HK-2 (cell line): Measurements from ENCODE around the gene EHBP1.

Experiments
- DNase-seq: peaks from one replicate; pipeline ENCODE4 v3.0.0-alpha.2; 2018; ENCODE audit not compliant: unreplicated experiment

The EHBP1 gene

DNA sequence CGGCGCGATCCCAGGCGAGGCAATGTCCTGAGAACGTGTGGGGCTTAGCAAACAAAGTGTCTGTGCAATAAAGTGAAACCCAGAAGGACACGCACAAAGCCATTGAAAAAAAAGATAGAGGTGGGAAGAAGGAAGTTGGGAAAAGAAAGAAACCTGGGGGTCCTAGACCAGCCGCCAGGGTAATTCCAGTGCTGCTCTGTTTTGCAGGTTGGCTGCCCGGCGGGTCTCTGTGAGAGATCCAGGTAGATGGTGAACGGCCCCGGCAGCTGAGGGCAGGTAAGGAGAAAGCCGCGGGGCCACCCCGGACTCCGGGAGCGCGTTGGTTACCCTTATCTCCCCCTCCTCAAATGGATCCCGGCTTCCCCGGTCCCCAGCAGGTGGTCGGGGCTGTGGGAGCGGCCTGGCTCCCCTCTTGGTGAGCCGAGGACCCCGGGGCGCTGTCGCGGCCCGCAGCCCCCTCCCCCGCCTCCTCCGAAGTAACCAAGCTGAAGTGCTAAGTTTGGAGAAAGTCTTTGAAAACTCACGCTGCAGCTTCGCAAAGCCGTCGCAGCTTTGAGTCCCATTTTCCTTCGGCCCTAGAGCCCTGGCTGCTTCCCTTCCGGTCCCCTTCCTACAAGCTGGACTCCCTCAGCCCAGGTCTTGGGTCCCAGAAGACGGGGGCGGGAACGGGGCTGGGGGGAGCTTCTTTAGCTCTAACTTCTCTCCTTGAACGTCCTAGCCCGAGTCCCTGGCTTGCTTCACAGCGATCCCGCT is 345.7 kb downstream of the EHBP1 start:
- no peak for DNase-seq

DNA sequence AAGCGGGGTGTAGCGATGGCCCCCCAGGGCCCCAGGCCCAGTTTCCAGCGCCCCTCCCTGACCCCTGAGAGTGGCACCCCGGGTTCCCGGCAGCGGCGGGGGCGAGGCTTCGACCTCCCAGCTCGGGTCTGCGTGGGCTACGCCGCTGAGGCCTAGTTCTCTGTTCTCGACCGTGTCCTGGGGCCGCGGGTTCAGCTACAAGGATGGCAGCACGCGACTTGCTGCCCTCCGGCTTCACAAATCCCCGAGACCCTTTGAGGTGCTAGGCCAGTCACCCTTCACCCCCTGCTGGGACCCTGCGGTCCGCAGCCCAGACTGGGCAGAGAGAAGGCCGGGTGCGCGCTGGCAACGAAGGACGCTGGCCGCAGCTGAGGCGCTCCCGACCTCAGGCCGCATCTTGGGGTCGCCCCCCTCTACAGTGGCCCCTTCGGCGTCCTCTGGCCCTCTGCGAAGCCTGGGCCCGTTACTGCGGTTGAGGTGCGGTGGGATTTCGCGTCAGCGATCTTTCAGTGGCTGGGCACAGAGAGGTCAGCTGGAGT is 346.4 kb downstream of the EHBP1 start:
- DNase-seq, result no peak

DNA sequence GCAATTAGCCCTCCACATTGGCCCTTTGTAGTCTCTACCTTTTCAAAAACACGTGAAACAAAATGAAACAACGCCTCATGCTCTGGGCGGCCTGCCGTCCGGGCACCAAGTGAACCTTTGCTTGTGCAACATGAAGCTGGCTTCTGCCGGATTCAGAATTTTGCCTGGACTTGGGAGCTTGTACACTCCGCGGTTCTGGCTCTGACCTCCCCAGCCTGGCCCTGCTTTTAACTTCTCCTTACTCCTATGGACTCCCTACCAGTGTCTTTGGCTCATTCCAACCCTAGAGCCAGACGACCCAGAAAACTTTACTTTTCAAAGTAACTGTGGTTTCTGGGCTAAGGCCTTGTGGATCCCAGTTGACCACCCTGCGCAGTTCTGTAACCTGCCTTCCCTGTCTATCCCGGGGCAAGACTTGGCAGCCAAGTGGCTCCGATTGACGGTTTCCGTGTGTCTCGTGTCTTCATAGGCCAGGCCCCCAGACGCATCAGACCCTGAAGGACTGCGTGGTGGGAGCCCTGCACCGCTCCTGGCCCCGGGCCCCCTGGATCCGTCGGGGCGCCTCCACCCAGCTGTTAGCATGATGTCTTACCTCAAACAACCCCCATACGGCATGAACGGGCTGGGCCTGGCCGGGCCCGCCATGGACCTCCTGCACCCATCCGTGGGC is 347.0 kb downstream of the EHBP1 start:
- DNase-seq, result no peak

GRCh38 chr2:63053081-63053888 is 347.8 kb downstream of the EHBP1 start:
- no peak for DNase-seq

- DNase-seq, result no peak
Measured at GRCh38 chr2:63053889-63054602, 348.5 kb downstream of the EHBP1 start.

- DNase-seq, result no peak
Measured at GRCh38 chr2:63054841-63055225, 349.3 kb downstream of the EHBP1 start.

GRCh38 chr2:63055226-63056106 is 350.0 kb downstream of the EHBP1 start:
- no peak for DNase-seq

DNA sequence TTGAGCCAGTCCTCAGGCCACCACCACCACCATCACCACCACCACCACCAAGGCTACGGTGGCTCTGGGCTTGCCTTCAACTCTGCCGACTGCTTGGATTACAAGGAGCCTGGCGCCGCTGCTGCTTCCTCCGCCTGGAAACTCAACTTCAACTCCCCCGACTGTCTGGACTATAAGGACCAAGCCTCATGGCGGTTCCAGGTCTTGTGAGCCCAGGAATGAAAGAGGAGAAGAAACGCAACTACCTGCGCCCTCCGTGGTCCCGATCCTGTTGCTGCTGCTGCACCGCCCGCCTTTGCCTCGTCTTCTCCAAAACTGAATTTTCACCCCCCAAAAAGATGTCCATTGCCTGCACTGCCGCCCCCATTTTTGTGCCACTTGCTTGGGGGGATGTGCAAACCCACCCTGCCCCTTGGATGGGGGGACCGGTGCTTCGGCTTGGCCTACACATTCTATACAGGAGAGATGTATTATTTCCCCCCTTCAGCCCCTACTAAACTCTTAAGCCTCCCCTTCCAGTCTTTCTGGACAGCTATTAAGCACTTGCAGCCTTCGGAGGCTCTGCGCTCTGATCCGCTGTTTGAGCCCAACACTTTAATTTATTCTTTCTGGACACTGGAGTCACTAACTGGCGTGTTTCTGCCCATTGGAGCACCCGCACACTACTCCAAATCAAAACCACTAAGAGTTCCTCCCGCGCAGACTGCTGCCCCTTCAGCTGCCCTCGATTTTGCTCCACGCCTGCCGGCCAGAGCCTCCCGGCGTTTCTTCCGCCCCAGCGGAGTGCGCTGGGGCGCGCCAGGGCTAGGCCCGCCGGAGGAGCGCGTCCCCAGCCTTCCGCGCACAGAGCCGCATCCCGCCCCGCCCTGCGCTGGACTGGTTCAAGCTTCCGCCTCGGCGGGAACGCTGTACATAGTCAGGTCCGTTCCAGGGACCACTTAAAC is 350.9 kb downstream of the EHBP1 start:
- DNase-seq, result no peak

DNA sequence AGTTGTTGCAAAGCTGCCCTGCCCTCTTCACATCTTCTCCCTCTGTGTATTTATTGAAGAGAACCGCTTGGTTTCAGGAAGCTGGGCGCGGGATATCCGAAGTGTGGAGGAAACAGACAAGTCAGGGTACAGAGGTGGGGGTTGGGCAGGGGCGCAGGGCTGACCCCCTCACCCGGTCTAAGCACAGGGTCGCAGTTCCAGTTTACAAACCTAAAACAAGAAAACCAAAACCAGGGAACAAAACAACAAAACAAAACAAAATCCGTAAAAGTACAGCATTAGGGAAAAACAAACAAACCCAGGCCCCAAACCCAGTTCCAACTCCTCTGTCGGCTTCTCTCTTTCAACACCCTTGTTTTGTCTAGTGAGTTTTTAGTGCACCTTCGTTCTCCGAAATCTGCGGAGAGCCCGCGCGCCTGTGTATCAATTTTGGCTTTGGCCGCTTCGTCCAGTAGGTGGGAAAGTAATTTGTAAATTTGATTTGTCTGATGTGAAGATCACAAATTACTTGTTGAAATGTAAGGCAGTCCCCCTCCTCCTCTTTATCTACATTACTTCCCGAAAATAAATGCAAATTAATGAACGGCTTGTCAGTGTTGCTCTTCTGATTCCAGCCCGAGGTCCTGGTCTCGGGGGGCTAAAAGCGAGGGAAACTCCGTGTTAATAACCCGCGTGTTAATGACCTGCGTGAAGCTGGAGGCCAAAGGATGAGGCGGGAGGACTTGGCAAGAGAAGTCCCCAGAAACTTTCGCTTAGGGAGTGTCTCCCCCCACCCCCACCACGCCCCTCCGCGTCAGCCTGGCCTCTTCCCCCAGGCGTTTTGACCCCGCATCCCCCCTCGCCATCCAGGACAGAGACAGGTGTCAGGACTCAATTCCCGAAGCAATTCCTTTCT is 352.0 kb downstream of the EHBP1 start:
- DNase-seq, result no peak

DNA sequence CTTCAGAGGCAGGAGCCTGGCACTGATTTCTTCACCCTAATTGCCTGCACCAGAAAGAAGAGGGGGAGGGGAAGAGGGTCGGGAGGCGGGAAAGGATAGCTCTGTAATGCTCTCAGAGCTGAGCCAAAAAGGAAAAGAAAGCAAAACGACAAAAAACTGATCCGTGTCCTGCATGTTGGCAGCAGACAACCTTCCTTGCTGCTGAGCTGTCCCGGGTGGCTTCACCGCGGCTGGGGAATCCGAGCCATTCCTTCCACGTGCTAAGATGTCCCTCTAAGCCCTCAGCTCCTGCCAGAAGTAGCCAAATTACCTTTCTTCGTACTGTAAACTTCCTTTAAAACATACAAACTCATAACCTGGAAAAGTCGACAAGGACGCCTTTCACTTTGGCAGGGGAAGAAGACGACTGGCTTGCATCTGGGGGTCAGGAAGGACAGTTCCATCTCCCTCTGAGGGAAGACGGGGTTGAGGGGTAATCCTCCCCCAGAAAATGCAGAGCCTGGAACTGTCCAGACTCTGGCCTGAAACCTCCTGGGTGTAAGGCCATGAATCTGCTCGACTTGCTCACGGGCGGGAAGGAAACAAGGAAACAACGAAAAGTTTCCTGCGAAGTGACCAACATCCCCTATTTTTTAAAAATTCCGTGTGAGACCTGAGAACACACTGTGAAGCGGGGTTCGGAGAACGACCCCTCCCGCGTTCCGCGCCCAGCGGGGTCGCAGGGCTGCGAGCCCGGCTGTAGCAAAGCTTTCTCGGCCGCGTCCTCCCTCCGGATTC is 352.8 kb downstream of the EHBP1 start:
- DNase-seq, result peak; percentile 42

DNA sequence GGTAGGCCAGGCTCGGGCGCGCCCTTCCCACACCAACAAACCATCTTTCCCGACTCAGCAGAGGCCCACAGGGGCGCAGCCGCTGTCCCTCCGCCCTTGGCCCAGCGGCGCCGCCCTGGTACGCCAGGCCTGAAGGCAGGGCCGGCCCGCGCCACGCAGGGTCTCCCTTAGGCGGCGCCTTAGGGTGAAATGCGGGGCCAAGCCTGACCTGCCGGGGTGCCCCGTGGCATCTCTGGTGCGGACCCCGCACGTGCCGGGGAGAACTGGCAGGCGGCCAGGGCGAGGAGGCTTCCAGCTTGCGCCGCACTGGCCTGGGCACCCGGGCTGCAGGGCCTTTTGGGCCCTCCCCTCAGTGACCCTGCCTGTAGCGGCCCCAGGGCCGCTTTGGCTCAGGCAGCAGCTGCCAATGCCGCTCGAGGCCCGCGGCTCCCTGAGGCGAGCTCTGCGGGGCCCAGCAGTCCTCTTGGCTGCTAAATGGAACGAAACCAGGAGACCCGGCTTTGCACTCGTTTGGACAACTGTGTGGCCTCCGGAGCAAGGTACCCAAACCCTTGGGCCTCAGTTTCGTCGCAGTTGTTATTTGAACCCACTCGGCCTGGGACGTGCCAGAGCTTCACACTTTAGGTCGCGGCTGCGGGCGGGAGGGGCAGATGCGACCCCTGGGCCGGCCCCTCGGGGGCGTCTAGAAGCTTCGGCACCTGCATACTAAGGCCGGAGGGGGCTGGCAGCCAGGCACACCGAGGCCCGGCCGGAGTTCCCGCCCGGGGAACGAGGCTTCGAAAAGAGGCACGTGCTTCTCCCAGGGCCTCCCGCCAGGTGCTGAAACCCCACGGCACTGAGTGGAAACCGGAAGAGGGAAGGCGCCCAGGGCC is 353.6 kb downstream of the EHBP1 start:
- peak; percentile 74 for DNase-seq

DNA sequence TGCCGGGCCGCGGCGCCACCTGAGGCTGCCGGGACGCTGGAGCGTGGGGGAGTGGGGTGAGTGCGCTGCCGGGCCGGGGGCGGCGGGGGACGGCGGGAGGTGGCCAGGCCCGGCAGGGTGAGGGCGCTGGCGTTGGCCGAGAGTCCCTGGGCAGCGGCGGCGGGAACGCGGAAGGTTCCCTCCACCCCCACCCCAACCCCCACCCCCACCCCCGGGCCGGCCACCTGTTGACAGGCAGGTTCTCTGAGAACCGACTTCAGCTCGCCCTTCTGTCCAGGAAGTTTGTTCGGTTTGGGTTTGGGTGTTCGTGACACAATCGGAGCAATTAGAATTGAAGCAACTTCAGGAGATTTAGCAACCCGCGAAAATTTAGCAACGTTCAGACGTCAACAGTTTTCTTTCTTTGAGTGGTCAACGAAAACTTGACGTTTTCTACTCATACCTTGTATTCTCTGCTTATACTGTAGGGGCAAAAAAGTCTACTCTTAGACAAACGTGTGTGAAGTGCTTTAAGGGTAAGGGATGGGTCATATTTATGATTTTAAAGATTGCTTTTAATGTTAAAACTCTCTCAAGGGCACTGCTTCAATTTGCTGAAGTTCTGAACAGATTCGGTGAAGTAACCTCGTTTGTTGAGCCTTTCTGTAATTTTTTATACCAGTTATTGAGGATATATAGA is 354.4 kb downstream of the EHBP1 start:
- DNase-seq, result no peak

- no peak for DNase-seq
Measured at GRCh38 chr2:63060472-63060991, 355.0 kb downstream of the EHBP1 start.

DNA sequence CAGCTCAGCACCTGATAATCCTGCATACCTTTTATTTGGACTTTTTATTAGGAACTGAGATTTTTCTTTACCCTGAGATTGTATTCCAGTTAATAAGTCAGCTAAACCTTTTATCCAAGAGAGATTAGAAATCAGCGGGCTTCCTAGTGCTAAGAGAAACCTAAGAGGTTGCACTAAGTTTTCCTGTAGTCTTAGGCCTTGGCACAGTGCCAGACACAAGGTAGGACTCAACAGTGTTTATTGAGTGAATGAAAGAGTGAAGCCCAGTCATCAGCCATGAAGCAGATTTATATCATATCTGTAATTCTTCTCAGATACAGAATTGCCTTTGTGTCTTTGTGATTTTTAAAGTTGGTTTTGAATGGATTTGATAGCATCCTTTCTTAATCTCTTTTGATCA is 358.7 kb downstream of the EHBP1 start:
- DNase-seq, result no peak

- no peak for DNase-seq
Measured at GRCh38 chr2:63064661-63065060, 359.1 kb downstream of the EHBP1 start.

DNA sequence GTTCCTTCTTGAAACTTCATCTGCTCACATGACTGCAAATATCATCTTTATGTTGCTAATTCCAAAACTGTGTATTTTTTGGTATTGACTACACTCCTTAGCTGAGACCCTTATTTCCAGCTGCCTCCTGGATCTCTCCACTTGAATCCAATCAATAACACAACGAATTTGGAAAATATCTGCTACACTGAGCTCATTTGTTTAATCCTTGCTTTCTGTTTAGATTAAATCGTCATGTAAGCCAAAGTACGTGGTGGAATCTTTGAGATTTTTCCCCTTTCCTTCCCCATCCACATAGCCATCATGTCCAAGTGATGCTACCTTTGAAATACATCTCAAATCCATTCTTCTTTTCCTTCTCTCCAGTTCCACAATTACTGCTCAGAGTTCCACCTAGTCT is 360.8 kb downstream of the EHBP1 start:
- no peak for DNase-seq
